HG02938 (cell line): ENCODE data around the gene SLC49A3.
"Not testable (repeated sequence)": the region's sequence is repeated elsewhere in the genome, so short reads cannot be mapped to it uniquely, and the experiment has no call there.

Experiments used
- ATAC-seq: cut with Tn5 transposase; IDR thresholded peaks from one replicate; pipeline ENCODE4 v1.9.1; 2021; ENCODE audit warnings: mild to moderate bottlenecking, moderate library complexity; ENCODE audit not compliant: unreplicated experiment

The SLC49A3 gene

DNA sequence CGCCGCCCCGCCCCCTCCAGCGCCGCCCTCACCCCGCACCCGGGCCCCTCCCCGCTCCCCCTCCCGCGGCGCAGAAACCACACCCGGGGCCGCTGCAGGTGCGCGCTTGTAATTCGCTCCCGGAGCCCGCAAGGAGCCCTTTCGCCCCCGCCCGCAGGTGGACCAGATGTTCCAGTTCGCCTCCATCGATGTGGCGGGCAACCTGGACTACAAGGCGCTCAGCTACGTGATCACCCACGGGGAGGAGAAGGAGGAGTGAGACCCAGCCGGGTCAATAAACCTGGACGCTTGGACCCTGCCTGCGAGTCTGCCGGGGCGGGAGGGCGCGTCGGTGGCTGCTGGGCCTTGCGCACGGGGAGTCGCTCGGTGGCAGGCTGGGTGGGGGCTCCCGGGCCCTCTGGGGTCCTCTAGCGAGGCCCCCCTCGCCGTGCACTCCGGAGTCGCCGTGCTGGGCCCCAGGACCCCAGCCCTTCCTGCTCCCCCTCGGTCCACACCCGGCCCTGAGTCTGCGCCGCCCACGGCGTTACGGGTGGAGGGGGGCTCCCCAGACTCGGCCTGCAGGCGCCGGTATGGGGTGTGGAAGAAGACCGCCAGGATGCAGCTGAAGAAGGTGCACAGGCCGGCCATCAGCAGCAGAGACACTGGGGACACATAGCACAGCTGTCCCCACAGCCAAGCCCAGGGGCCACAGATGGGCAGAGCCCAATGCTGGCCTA, 7.1 kb downstream of the SLC49A3 start:
- no peak for ATAC-seq

- peak; percentile 41 for ATAC-seq
Observed at GRCh38 chr4:680928-681645, 7.9 kb downstream of the SLC49A3 start.

GRCh38 chr4:680551-680927, 8.4 kb downstream of the SLC49A3 start:
- peak; percentile 16 for ATAC-seq

DNA sequence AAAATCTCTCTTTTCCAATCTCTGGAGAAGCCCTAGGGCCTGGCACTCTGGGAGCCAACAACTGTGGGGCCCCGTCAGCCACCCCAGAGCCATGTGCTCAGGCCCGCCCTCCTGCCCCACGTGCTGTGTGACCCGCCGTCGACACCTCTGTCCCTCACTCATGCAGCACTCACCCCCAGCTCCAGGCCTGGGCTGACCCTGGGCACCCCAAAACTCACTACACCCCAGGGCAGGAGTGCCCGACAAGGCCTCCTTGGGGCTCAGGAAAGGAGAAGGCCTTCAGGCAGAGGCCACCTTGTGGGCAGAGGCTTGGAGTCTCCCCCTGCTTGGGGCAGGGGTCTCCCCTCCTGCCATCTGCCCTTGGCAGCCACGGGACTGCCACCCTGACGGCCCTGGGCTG, 8.9 kb downstream of the SLC49A3 start:
- ATAC-seq, result no peak

- ATAC-seq, result no peak
Observed at GRCh38 chr4:679629-680028, 9.3 kb downstream of the SLC49A3 start.

GRCh38 chr4:679104-679481, 9.9 kb downstream of the SLC49A3 start:
- ATAC-seq, result no peak

GRCh38 chr4:678331-679103, 10.4 kb downstream of the SLC49A3 start:
- ATAC-seq, result no peak

- no peak for ATAC-seq
Observed at GRCh38 chr4:677431-678293, 11.3 kb downstream of the SLC49A3 start.

- ATAC-seq, result no peak
Observed at GRCh38 chr4:676871-677235, 12.1 kb downstream of the SLC49A3 start.

DNA sequence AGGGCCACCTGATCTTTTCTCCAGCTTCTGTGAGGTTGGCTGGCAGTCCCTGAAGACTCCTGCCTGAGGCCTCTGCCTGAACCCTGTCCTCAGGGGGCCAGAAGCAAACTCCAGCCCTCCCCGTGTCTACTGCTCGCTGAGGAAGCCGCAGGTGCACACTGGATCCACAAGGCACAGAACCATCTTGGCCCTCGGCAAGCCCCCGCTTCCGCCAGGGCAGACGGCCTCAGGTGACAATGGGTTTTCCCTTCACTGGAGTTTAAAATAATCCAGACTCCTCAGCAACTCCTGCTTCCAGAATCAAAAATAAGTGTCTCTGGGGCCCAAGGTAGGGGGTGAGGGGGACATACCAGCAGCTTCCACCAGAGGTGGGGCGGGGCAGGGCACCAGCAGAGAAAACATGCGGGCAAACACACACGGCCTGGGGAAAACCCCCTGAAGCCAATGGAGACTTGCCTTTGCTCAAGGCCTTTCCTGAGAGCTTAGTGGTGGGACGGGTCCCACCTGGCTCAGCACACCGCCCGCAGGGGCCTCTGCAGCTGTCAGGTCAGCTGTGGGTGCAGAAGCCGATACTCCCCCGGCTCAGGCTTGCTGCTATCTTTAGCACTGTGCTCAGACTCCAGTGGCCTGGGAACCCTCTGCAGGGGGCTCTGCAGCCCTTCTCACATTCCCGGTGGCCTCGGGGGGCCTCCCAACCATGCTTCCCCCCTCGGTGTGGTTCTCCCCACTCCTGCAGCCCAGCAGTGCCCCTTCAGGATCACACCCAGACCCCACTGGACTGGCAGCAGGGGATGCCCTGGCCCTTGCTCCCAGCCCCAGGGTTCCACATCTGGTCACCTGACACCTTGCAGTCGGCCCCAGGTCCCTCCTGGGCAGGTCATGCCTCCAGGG, 12.7 kb downstream of the SLC49A3 start:
- peak; percentile 26 for ATAC-seq

DNA sequence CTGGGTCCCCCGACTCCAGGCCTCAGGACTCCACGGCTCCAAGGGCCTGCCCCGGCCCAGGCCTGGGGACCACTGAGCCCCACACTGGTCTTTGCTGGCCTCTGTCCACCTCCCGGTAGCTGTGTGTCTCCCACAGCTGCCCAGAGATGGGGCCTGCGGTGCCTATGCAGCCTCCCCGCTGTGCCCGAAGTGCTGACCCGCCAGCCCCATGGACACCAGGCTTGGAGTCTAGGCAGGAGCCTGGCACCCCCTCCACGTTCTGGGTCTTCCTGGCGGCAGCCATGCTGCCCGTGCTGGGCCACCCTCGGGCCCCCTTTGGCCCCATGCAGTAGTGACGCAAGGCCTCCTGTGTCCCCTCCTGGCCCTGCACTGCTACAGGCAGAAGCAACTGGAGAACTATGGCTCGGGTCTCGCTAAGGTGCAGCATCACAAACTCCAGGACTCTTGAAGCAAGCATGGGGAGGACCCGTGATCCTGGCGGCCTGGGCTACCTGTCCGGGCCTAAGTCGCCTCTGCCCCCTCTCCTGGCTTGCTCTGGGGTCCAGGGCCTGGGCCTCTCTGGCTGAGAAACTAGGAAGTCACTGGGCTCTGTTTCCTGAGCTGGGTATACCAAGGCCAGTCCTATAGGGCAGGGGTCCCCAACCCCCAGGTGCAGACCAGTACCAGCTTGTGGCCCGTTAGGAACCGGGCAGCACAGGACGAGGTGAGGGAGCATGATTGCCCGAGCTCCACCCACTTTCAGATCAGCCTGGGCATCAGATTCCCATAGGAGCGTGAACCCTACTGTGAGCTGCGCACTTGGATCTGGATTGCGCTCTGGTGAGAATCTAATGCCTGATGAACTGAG, 13.7 kb downstream of the SLC49A3 start:
- ATAC-seq, result peak; percentile 0

DNA sequence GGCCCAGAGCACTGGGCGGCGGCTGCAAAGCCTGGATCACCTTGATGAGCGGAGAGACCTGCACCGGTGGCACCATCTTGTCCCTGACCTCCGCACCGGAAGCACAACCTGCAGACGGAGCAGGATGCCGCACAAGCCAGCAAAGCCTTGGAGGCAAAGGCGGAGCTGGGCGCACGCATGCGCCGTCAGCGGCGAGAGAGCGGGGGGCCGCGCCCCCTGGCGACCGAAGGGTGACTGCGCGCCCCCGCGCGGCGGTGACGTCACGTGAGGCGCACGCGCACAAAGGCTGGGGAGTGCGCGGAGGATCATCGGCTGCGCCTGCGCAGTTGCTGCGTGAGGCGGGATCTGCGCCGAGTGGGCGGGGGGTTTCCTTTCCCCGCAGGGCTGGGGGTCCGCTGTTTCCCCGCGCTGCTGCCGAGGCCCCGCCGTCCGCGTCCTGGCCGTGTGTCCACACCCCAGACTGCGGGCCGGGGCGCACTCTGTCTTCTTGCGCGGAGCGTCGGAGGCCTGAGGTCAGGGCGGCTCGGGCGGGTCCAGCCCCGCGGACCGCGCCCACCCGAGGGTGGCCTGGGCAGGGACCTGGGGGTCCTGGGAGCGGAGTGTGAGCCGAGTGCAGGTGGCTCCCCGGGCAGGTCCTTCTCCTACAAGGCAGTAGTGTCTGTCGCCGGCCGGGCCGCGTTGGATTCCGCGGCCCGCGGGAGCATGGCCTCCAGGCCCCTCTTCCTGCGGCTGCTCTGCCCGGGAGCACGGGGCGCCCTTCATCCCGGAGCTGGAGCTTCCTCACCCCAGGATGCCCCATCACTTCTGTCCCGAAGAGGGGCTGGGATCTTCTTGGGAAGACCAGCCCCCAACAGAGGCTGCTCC, 14.5 kb downstream of the SLC49A3 start, which contains the start of the genes ATP5ME and MYL5:
ATP5ME (minus strand) TSS at position 105 of the 864 bp plus-strand sequence; CDS start at position 76, 29 bp downstream.
MYL5 (plus strand) TSS at position 371 of the 864 bp plus-strand sequence. CDS start 3,485 bp downstream, outside the sequence.
- peak; percentile 74 for ATAC-seq

DNA sequence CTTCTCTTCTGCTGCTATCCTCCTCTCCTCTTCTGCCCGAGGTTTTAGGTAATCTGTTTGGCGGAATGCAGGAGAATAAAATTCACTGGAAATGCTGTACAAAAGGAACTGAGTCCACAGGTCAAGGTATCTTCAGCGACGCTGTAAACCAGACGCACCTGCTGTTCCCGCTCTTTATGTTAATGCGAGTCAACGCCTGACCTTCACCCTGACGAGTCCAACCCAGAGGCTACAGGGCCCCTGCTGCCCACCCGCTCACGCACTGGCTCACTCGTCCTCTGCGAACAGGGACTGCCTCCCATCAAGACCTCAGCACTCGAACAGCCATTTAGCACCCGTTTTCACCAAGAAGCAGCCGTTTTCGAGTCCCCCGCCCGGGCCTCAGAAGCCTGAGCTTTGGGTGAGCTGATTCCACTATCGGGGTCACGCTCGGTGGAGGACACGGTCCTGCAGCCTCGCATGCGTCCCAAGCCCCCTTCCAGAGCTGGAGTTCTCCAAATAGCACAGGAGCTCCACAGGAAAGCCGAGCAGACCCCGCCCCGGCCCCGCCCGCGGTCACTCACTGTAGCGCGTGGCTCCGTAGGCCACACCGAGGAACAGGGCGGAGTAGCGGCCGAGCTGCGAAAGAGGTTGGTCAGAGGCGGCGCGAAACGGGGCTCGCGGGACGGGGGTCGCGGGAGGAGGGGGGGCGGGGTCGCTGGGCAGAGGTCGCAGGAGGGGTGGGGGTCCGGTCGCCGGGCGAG, 15.4 kb downstream of the SLC49A3 start:
- ATAC-seq, result no peak

DNA sequence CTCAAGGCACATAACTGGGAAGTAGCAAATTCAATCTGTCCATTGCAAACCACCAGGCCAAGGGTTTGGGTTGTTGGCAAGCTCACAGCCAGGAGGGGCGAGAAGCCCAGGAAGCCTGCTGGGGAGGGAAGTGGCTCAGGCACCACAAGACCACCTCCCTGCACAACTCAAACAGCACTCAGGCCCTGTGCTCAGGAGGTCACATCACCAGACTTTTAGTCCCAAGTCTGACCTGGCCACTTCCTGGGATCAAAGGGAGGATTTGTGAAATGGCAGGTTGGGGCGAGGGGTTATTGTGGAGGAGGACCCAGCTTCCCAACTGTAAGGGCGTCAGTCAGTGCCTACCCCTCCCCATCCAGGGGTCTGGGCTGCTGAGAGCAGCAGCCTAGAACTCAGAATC, 17.2 kb downstream of the SLC49A3 start:
- ATAC-seq, result no peak

GRCh38 chr4:669806-670559, 19.0 kb downstream of the SLC49A3 start:
- ATAC-seq, result not testable (repeated sequence)

DNA sequence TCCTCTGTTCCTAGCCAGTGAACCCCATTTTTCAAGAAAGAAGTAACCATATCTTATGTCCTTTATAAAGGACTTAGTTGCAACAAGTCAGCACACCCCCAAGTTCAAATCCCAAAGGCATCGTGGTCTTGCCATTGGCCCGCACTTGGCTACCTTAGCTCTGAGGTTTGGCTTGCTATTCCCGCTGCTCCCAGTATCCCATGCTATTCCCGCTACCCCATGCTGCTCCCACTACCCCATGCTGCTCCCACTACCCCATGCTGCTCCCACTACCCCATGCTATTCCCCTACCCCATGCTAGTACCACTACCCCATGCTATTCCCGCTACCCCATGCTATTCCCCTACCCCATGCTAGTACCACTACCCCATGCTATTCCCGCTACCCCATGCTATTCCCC, 20.7 kb downstream of the SLC49A3 start:
- ATAC-seq, result not testable (repeated sequence)
